Measurements from ENCODE around the gene MERTK. TPM values are rescaled to one million over a fixed set of nuclear protein-coding genes. Genes with fewer than 3 reads are reported as not detected.

MERTK gene
- total and polyA plus RNA-seq, 2 of the 13 experiments (the other 11 are each of a cell fraction or from before 2014, with no cell fraction given) = 37.3 to 44.7 TPM

DNA sequence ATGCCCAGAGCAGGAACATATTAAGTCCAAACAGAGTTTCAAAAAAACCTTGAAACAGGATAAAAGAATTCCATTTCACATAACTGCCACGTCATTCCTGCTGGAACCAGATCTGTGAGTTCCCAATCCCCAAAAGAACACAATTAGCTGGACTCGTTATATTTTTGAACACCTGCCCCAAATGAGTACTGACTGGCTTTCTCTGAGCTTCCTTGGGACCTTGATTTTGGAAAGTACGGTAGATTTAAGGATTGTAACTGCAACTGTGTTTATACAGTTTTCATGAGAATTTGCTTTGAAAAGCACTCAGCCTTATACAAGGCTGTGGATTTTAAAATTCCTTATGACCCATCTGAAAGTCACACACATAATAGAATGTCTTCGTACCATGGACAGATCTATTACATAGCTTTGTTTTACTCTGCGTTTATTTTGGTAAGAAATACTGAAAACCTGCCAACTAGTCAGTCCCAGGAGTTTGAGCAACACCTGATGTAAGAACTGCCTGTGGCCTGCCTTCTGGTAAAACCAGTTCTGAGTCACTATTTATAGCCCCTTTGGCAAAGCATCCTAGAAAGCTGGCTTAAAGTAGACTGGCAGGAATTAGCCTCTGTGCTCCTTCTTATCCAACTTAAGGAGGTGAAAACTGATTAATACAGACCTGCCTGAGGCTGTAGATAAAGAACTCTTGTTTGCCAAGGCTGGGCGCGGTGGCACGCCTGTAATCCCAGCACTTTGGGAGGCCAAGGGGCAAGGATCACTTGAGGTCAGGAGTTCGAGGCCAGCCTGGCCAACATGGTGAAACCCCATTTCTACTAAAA, 48.1 kb downstream of the MERTK start (continued):
- no peak for TF ChIP-seq DPF2 (CRISPR knock-in tag; IDR thresholded peaks at IDR 0.05; ENCODE audit: borderline replicate concordance, low read depth)
- TF ChIP-seq ZNF510 (CRISPR knock-in tag; IDR thresholded peaks at IDR 0.05; ENCODE audit: low read depth) = no peak
- no peak for TF ChIP-seq ZXDC (CRISPR knock-in tag; IDR thresholded peaks at IDR 0.05)
- no peak for TF ChIP-seq ZNF790 (CRISPR knock-in tag; IDR thresholded peaks at IDR 0.05; ENCODE audit: borderline replicate concordance)
- peak; percentile 77 for TF ChIP-seq MIER2 (CRISPR knock-in tag; IDR thresholded peaks at IDR 0.05)
- peak; percentile 79; the same call in 1 of the 2 replicates for TF ChIP-seq CEBPB (IDR thresholded peaks at IDR 0.05; ENCODE audit: borderline replicate concordance, low read depth, low read length)
- no peak for TF ChIP-seq ARNT (IDR thresholded peaks at IDR 0.05)
- TF ChIP-seq HNRNPUL1 (IDR thresholded peaks at IDR 0.05; ENCODE audit: low read depth, low read length) = no peak
- TF ChIP-seq FOXK2 (IDR thresholded peaks at IDR 0.05) = no peak
- no peak for TF ChIP-seq ZBTB39 (CRISPR knock-in tag; IDR thresholded peaks at IDR 0.05)
